ENCODE measurements around the gene GAGE12D. TPM values are rescaled to one million over a fixed set of nuclear protein-coding genes. Genes with fewer than 3 reads are reported as not detected.

GAGE12D gene
- polyA plus RNA-seq, 1 of the 3 experiments (the other 2 are of a cell fraction), result not detected

Small RNA genes within 50 kb of the gene (small RNA-seq; reads per million reads assigned to genes)
- gene GAGE12B, result 0 reads per million in 7 experiments

Other genes starting within 250 kb of the GAGE12D start
- not detected in 2 replicates for gene GAGE10, start 238.1 kb upstream of the GAGE12D start, polyA plus RNA-seq (2012; rRNA removed)
- not detected in 2 replicates for gene GAGE12J, start 219.7 kb upstream of the GAGE12D start, polyA plus RNA-seq (2012; rRNA removed)
- gene GAGE13, start 210.2 kb upstream of the GAGE12D start, polyA plus RNA-seq (2012; rRNA removed), result not detected in 2 replicates
- gene GAGE12C, start 9.6 kb upstream of the GAGE12D start, polyA plus RNA-seq (2012; rRNA removed), result not detected in 2 replicates
- not detected in 2 replicates for gene GAGE12E, start 9.6 kb downstream of the GAGE12D start, polyA plus RNA-seq (2012; rRNA removed)
- gene GAGE12F, start 19.1 kb downstream of the GAGE12D start, polyA plus RNA-seq (2012; rRNA removed), result not detected in 2 replicates
- gene GAGE12G, start 28.7 kb downstream of the GAGE12D start, polyA plus RNA-seq (2012; rRNA removed), result not detected in 2 replicates
- gene GAGE12H, start 38.2 kb downstream of the GAGE12D start, polyA plus RNA-seq (2012; rRNA removed), result not detected in 2 replicates
- gene GAGE2A, start 47.8 kb downstream of the GAGE12D start, polyA plus RNA-seq (2012; rRNA removed), result not detected in 2 replicates
- gene GAGE1, start 57.3 kb downstream of the GAGE12D start, polyA plus RNA-seq (2012; rRNA removed), result not detected in 2 replicates
- 0.50 and 0.54 TPM in 2 replicates for gene PAGE1, start 154.3 kb downstream of the GAGE12D start, polyA plus RNA-seq (2012; rRNA removed)